NT2/D1 (cell line): ENCODE data around the gene HNRNPF.
"Not testable (repeated sequence)": the region's sequence is repeated elsewhere in the genome, so short reads cannot be mapped to it uniquely, and the experiment has no call there.

Experiments used
- SUZ12 ChIP-seq: IDR thresholded peaks from 2 replicates; pipeline ENCODE4 v1.6.1; 2011; ENCODE audit not compliant: insufficient read length, insufficient read depth; ENCODE audit errors: extremely low read depth
- YY1 ChIP-seq: IDR thresholded peaks from 2 replicates; pipeline ENCODE4 v1.6.1; 2011; ENCODE audit not compliant: insufficient read length, insufficient read depth

GRCh38 chr10:43421944-43422343 is 13.0 kb upstream of the HNRNPF start:
- TF ChIP-seq YY1, SUZ12: not testable (repeated sequence)
